GM10248 (cell line): ENCODE measurements around the gene HLA-DRA.
"Not testable (repeated sequence)": the region's sequence is repeated elsewhere in the genome, so short reads cannot be mapped to it uniquely, and the experiment has no call there.

ENCODE experiments used
- CTCF ChIA-PET: fragments of 300-600 bp; sonication (Branson Sonifier 250); formaldehyde crosslinking; extraction: SDS; loops from one replicate; lab custom pipeline; 2021; ENCODE audit warnings: antibody characterized with exemption; lab: Yijun Ruan, JAX
- POLR2A ChIA-PET: fragments of 350-650 bp; sonication (Branson Sonifier 250); formaldehyde crosslinking; extraction: SDS; loops from one replicate; lab custom pipeline; 2020; ENCODE audit warnings: antibody characterized with exemption; lab: Yijun Ruan, JAX
- DNase-seq: peaks from one replicate; pipeline ENCODE4 v3.0.0; 2012; ENCODE audit errors: extremely low spot score
- CTCF ChIP-seq: IDR thresholded peaks from 2 replicates; pipeline ENCODE4 v1.5.1; 2012; ENCODE audit warnings: mild to moderate bottlenecking, low read depth; ENCODE audit errors: extremely low read depth, missing control alignments, control extremely low read depth

HLA-DRA gene

GRCh38 chr6:32461493-32461892 lies 21.8 kb downstream of the HLA-DRA start:
- no peak for TF ChIP-seq CTCF
- ChIA-PET CTCF (interaction anchor here (1.6 to 2.2 kb wide), 3 partner anchors 11 to 49 kb away, joined by 3 to 13 read pairs (median 7); no protein-coding TSS in a partner anchor), POLR2A (no interaction called here)
- no peak for DNase-seq

GRCh38 chr6:32462609-32463008 lies 22.9 kb downstream of the HLA-DRA start:
- TF ChIP-seq CTCF, result no peak
- no peak for DNase-seq
- POLR2A ChIA-PET, result no interaction called here
- CTCF ChIA-PET, result interaction anchor here (0.7 to 2.0 kb wide), 4 partner anchors 11 to 376 kb away, joined by 3 to 7 read pairs (median 4); partner anchors contain the start of gene TAP2

- POLR2A ChIA-PET, CTCF ChIA-PET, DNase-seq: not testable (repeated sequence)
Measured at GRCh38 chr6:32467743-32468503, 28.2 kb downstream of the HLA-DRA start.

GRCh38 chr6:32472781-32473375 lies 33.2 kb downstream of the HLA-DRA start:
- DNase-seq, result no peak
- ChIA-PET POLR2A (no interaction called here), CTCF (interaction anchor here (1.5 to 2.0 kb wide), 3 partner anchors 10 to 42 kb away, joined by 3 to 7 read pairs (median 7); no protein-coding TSS in a partner anchor)
- TF ChIP-seq CTCF, result no peak

GRCh38 chr6:32473376-32474348 lies 34.0 kb downstream of the HLA-DRA start:
- DNase-seq, POLR2A ChIA-PET: not testable (repeated sequence)
- CTCF ChIA-PET, result interaction anchor here (1.5 to 2.0 kb wide), 3 partner anchors 11 to 43 kb away, joined by 3 to 7 read pairs (median 7); no protein-coding TSS in a partner anchor

GRCh38 chr6:32475392-32476206 lies 35.9 kb downstream of the HLA-DRA start:
- CTCF ChIA-PET, result no interaction called here
- no peak for DNase-seq
- POLR2A ChIA-PET, result no interaction called here
- no peak for TF ChIP-seq CTCF
